Measurements from ENCODE around the gene SMYD3.
"Not testable (repeated sequence)": the region's sequence is repeated elsewhere in the genome, so short reads cannot be mapped to it uniquely, and the experiment has no call there.

SMYD3 gene

GRCh38 chr1:246404078-246404477, 103.0 kb downstream of the SMYD3 start:
- no peak for DNase-seq

GRCh38 chr1:246398126-246398813, 108.8 kb downstream of the SMYD3 start:
- no peak for DNase-seq

DNA sequence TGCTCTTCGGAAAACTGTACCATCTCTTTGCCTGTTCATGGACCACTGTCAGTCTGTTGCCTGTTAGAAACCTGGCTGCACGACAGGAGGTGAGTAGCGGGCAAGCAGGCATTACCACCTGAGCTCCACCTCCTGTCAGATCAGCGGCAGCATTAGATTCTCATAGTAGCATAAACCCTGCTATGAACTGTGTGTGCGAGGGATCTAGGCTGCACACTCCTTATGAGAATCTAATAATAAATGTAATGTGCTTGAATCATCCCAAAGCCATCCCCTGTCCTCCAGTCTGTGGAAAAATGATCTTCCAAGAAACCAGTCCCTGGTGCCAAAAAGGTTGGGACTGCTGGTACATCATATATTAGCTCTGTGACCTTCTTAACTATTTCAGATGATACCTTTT, 110.0 kb downstream of the SMYD3 start:
- DNase-seq = no peak

DNA sequence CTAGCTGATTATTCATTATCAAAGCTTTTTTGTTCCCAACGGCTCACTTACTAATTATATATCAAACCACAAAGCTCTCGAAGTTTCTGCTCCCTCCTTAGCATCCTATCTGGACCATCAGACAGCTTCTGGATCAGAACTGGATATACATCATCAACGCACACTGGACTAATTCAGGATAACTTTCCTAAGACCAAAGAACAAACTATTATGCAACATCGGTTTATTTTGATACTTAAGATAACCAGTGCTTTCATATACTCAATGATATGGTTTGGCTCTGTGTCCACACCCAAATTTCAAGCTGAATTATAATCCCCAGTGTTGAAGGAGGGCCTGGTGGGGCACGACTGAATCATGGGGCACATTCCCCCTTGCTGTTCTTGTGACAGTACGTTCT, 110.8 kb downstream of the SMYD3 start:
- DNase-seq = no peak

DNA sequence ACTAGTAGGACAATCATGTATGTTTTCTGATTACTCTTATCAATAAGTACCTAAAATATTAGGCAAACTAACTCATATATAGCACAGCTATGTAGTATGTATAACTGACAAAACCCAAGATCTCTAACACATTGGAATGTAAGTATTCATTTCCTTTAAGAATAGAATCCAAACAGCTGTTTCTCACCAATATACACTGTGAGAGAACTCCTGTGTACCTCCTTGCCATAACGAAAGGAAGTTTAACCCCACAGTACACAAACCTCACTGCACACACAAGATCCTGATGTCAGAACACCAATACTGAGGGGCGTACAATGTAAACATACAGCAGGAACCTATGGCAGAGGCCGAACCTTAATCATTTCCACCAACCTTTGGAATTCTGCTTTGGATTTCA, 113.0 kb downstream of the SMYD3 start:
- DNase-seq = no peak

DNA sequence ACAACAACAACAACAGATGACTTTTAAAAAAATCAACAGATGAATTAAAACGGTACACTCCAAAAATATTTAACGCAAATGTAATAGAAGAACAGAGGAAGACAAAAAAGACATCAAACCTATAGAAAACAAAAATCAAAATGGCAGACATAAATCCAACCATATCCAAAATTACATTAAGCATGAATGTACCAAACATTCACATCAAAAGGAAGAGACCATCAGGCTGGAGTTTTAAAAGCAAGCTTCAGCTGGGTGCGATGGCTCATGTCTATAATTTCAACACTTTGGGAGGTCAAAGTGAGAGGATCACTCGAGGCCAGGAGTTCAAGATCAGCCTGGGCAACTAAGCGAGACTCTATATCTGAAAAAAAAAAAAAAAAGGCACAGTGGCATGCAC, 116.2 kb downstream of the SMYD3 start:
- DNase-seq = no peak

- DNase-seq = no peak
These were observed 122.5 kb downstream of the SMYD3 start for GRCh38 chr1:246384616-246385015.

- DNase-seq = no peak
These were observed 123.3 kb downstream of the SMYD3 start for GRCh38 chr1:246383791-246384190.

DNA sequence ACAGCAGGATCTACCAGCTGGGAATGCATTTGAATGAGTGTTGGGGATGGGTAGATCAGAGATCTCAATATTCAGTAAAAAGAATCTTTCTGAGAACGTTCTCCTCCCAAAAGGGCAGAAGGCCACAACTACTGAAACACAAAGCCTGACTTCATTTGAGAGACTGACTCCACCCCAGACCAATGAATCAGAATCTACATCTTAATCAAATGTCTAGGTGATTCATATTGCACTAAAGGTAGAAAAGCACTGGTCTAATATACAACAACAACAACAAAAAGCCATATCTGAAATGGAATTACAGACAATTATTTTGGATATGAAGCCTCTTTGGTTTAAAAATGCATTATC, 123.9 kb downstream of the SMYD3 start:
- no peak for DNase-seq

- no peak for DNase-seq
These were observed 124.4 kb downstream of the SMYD3 start for GRCh38 chr1:246382589-246383238.

GRCh38 chr1:246381452-246381851, 125.6 kb downstream of the SMYD3 start:
- no peak for DNase-seq

GRCh38 chr1:246377625-246378153, 129.4 kb downstream of the SMYD3 start:
- DNase-seq = no peak

DNA sequence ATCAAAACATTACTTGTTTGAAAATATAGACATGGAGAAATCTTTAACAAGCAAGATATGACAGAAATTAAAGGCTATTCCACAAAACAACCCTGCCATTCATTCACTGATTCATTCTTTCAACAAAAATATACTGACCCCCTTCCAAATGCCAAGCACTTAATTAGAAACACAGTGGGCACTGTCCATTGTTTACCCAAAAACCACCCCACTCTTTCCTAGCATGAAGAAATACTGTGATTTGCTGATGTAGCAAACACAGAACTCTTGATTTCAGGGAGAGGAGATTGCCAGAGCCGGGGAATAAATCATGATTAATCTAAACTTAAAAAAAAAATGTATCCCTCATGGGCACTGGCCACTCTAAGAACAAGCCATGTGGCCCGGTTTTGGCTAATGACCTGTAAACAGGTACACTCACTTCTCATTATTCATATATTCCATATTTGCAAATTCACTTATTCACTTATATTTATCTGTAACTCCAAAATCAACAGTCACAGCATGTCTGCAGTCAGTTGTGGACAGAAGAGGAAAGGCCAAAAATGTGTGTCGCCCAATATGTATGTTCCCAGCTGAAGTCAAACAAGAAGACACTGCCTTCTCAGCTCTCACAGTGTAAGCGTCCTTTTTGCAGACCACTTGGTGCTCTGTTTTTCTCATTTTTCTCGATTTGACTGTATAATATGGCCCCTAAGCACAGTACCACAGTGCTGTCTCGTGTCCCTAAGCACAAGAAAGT, 133.1 kb downstream of the SMYD3 start:
- DNase-seq = no peak

DNA sequence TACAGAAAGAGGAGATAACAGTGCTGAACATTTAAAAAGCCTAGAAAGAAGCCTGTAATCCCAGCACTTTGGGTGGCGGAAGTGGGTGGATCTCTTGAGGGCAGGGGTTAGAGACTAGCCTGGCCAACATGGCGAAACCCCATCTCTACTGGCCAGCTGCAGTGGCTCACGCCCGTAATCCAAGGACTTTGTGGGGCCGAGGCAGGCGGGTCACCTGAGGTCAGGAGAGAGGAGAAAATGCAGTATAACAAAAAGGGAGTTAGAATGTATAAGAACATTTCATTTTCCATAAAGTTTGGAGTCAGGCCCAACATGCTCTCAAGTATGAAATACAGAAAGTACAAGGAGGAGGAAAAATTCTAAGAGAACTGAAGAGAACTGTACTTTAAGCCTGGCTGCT, 134.5 kb downstream of the SMYD3 start:
- DNase-seq = no peak

GRCh38 chr1:246367041-246367440, 140.0 kb downstream of the SMYD3 start:
- DNase-seq = no peak

DNA sequence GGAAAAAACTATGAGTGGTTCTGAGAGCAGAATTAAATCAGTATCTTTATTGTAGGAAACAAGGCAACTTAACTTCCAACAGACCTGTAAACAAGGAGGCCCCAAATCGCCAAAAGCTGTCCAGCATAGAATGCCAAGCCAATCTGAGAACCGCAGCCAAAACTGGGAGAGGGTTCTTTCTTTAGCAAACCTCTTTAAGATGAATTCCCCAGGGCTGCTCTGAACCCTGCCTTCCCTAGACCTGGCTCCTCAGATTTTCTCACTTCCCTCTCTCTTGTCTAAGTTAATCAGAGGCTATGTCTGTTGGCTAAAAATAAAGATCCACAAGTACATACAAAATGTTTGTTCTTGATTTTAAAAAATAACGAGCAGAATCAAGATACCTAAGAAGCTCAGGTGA, 141.4 kb downstream of the SMYD3 start:
- DNase-seq = no peak

GRCh38 chr1:246364415-246364941, 142.6 kb downstream of the SMYD3 start:
- DNase-seq = no peak

GRCh38 chr1:246357014-246357598, 150.0 kb downstream of the SMYD3 start:
- DNase-seq = not testable (repeated sequence)

- no peak for DNase-seq
These were observed 151.5 kb downstream of the SMYD3 start for GRCh38 chr1:246355411-246356230.

GRCh38 chr1:246351721-246352120, 155.4 kb downstream of the SMYD3 start:
- DNase-seq = no peak

DNA sequence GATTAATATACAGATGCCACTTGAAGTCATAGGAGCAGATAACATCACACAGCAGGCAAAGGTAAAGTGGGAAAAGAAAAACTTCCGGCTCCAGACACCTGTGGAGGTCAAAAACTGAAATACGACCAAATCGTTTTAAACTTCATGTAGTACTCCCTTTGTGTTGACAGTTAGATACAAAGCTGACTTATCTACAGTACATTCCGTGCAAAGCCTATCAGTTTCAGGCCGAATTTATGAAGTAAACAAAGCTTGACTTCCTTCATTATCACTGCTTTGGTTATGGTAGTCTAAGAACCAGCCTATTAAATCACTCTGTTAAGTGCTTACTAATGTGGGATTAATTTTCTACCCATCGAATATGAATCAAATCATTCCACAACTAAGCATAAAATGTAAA, 156.3 kb downstream of the SMYD3 start:
- no peak for DNase-seq

GRCh38 chr1:246343937-246344336, 163.1 kb downstream of the SMYD3 start:
- no peak for DNase-seq

All from activated effector memory CD4-positive, alpha-beta T cell treated with Interleukin-2 at 50 U/mL for 16 hours (primary cell).